ENCODE results near the gene CDHR2. TPM values are rescaled to one million over a fixed set of nuclear protein-coding genes. Genes with fewer than 3 reads are reported as not detected.

CDHR2 gene
- total and polyA plus RNA-seq, 2 of the 13 experiments (the other 11 are each of a cell fraction or from before 2014, with no cell fraction given), result 17.9 to 20.9 TPM

DNA sequence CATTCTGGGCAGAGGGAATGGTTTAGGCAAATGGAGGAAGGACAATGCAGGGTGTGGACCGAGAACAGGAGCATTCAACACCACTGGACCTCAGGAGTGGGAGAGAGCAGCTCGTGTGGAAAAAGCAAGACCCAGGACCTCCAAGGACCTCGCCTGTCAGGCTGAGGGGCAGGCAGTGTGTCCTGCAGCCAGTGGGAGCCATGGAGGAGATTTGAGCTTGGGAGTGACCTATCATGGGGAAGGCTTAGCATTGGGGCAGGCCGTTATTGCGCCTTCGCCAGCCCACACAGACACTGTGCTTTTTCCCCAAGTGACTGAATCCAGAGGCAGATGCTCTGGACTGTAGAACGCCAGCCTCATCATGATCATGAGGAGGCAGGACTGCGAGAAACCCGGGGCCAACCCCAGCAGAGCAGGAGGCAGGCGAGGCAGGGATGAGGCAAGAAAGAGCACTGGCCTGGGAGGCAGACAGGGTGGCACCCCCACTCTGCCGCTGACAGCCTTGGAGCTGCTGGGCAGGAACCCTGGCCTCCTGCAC, 3.3 kb downstream of the CDHR2 start:
- no peak overlapping the region for H3K4me2 ChIP-seq (ENCODE audit: low read depth, low read length)
- H3K4me1 ChIP-seq (ENCODE audit: insufficient read depth, low read length), result peaks cover 35% of the 10 kb centered on the region
- ChIA-PET POLR2A (no interaction called here), CTCF (ENCODE audit: low intra/inter-chr PET ratio, low total read pairs) (no interaction called here)
- 92% methylated on average over 6 of the region's 11 CpGs for WGBS (ENCODE audit: low lambda C conversion rate)
- ATAC-seq (no peak), FAIRE-seq (no peak), DNase-seq (ENCODE audit: low spot score) (no peak)
- in situ Hi-C loops (cut with HindIII; ENCODE audit: extremely low pct_ligation_motif_present, low pct_unique_long_range_greater_than_20kb), result no loop called here
- no peaks in the 10 kb centered on the region for H3K36me3 ChIP-seq (replicated peaks in 1 of 2; ENCODE audit: control insufficient read depth in 1 of 2, insufficient read depth in 2 of 2, low read length in 2 of 2)
- no peaks in the 10 kb centered on the region for H3K9me3 ChIP-seq (ENCODE audit: low read length)
- H2AFZ ChIP-seq (ENCODE audit: low read length), result no peak overlapping the region
- TF ChIP-seq RFX1 (IDR thresholded peaks at IDR 0.05), result no peak
- TF ChIP-seq, protein P1, sequence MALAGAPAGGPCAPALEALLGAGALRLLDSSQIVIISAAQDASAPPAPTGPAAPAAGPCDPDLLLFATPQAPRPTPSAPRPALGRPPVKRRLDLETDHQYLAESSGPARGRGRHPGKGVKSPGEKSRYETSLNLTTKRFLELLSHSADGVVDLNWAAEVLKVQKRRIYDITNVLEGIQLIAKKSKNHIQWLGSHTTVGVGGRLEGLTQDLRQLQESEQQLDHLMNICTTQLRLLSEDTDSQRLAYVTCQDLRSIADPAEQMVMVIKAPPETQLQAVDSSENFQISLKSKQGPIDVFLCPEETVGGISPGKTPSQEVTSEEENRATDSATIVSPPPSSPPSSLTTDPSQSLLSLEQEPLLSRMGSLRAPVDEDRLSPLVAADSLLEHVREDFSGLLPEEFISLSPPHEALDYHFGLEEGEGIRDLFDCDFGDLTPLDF (CRISPR knock-in tag; IDR thresholded peaks at IDR 0.05), result no peak
- TF ChIP-seq ZNF572 (CRISPR knock-in tag; IDR thresholded peaks at IDR 0.05), result no peak
- TF ChIP-seq NONO (IDR thresholded peaks at IDR 0.05), result no peak
- no peak for TF ChIP-seq NONO (CRISPR knock-in tag; conservative IDR thresholded peaks at IDR 0.05)
- no peak for TF ChIP-seq HNRNPLL (IDR thresholded peaks at IDR 0.05; ENCODE audit: low read depth, low read length, poor library complexity, severe bottlenecking)
- no peak for TF ChIP-seq XRCC5 (optimal IDR thresholded peaks at IDR 0.05; ENCODE audit: low read length)
- no peak for TF ChIP-seq ZSCAN25 (CRISPR knock-in tag; IDR thresholded peaks at IDR 0.05)
- no peak overlapping the region for H3K9ac ChIP-seq (ENCODE audit: insufficient read depth, low read depth, low read length)
- no TSS peak for BruUV-seq (replicated peaks)
- no peaks in the 10 kb centered on the region for H4K20me1 ChIP-seq (ENCODE audit: insufficient read depth, low read length)
- H3K27me3 ChIP-seq (ENCODE audit: control insufficient read depth in 1 of 2, insufficient read depth in 2 of 2, low read length in 2 of 2), result no peaks in the 10 kb centered on the region
- H3K4me3 ChIP-seq (replicated peaks in 1 of 3; ENCODE audit: insufficient read depth in 1 of 3, low read depth in 2 of 3, low read length in 3 of 3), result no peak overlapping the region
- H3K27ac ChIP-seq (ENCODE audit: extremely low read length, insufficient read depth, low read length), result no peak overlapping the region
- peaks cover 16% of the 10 kb centered on the region for H3K79me2 ChIP-seq (ENCODE audit: insufficient read depth, low read length)
- intact Hi-C loops (cut with micrococcal nuclease; ENCODE audit: unreplicated experiment), result no loop called here

Data from HepG2 (cell line).